SK-N-SH (cell line): ENCODE measurements around the gene YAP1.

Experiments
- EP300 ChIP-seq, 2 experiments: IDR thresholded peaks; 2 replicates each; pipeline versions ENCODE4 v1.4.0 to v1.6.1; 2012; ENCODE audit warnings: borderline replicate concordance in 1 of 2, low read depth in 1 of 2, low read length in 1 of 2
- EZH2phosphoT487 ChIP-seq: fragments of 200-600 bp; sonication (generic); IDR thresholded peaks from 2 replicates; pipeline ENCODE4 v1.6.1; 2017; ENCODE audit warnings: low read depth, mixed run types, mild to moderate bottlenecking, antibody characterized with exemption, moderate library complexity, borderline replicate concordance
- USF1 ChIP-seq: IDR thresholded peaks from 2 replicates; pipeline ENCODE4 v1.4.0; 2012; ENCODE audit warnings: low read depth, borderline replicate concordance

- 0 out of 4 replicates have a peak, but pooled peaks of 1 of the 2 experiments have one; percentile 14 for TF ChIP-seq EP300 (IDR thresholded peaks at IDR 0.05; ENCODE audit: borderline replicate concordance in 1 of 2, low read depth in 1 of 2, low read length in 1 of 2)
- no peak for TF ChIP-seq EZH2phosphoT487
- TF ChIP-seq USF1, result no peak
These were observed 146.0 kb downstream of the YAP1 start for GRCh38 chr11:102256251-102256650.
